AG10803 (cell line): ENCODE data around the gene IL1RL1.

ENCODE experiments used
- DNase-seq: peaks from one replicate; pipeline ENCODE4 v3.0.0; 2010; ENCODE audit warnings: low read depth
- H3K4me3 ChIP-seq: 2 replicates; pipeline ENCODE4 v1.5.1; 2011; ENCODE audit warnings: mild to moderate bottlenecking, low read length, control low read depth
- TF ChIP-seq, protein P1 (sequence below): conservative IDR thresholded peaks from 2 replicates; pipeline ENCODE4 v1.5.1; 2011; ENCODE audit warnings: mild to moderate bottlenecking, low read length, control low read depth, inconsistent platforms

The IL1RL1 gene

DNA sequence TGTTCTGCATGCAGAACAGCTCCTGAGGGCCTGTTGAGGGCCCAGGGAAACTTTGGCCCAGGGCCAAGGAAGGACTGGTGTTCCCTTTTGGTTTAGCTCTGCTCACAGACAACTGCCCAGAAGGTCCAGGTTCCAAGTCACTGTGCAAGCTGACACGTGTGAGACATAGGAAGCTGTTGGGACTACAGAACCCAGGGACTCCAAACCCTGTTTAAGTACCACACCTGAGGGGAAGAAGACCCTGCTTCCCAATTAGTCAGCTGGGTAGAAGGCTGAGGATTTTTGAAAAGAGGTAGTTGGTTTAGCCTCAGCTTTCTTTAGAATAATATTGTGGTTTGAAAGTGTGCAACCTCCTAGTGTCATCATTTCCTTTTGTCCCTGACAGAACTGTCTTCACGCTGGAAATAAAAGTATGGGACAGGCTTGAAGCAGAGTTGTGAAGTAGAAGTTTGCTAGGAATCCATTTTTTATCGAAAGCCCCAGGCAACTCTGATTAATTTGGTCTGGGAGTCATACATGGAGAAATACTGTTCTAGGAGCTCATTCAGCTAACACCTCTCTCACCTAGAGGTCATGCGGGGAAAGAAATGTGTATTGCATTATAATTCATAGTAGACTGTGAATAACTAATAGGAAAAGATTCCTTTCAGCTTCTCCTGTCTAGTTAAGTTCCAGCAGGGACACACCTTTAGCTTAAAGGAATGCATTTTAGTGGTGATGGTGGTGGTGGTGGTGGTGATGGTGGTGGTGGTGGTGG is 19.9 kb upstream of the IL1RL1 start:
- no peak overlapping the region for H3K4me3 ChIP-seq
- DNase-seq, result no peak
- TF ChIP-seq, protein P1, sequence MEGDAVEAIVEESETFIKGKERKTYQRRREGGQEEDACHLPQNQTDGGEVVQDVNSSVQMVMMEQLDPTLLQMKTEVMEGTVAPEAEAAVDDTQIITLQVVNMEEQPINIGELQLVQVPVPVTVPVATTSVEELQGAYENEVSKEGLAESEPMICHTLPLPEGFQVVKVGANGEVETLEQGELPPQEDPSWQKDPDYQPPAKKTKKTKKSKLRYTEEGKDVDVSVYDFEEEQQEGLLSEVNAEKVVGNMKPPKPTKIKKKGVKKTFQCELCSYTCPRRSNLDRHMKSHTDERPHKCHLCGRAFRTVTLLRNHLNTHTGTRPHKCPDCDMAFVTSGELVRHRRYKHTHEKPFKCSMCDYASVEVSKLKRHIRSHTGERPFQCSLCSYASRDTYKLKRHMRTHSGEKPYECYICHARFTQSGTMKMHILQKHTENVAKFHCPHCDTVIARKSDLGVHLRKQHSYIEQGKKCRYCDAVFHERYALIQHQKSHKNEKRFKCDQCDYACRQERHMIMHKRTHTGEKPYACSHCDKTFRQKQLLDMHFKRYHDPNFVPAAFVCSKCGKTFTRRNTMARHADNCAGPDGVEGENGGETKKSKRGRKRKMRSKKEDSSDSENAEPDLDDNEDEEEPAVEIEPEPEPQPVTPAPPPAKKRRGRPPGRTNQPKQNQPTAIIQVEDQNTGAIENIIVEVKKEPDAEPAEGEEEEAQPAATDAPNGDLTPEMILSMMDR, result no peak

DNA sequence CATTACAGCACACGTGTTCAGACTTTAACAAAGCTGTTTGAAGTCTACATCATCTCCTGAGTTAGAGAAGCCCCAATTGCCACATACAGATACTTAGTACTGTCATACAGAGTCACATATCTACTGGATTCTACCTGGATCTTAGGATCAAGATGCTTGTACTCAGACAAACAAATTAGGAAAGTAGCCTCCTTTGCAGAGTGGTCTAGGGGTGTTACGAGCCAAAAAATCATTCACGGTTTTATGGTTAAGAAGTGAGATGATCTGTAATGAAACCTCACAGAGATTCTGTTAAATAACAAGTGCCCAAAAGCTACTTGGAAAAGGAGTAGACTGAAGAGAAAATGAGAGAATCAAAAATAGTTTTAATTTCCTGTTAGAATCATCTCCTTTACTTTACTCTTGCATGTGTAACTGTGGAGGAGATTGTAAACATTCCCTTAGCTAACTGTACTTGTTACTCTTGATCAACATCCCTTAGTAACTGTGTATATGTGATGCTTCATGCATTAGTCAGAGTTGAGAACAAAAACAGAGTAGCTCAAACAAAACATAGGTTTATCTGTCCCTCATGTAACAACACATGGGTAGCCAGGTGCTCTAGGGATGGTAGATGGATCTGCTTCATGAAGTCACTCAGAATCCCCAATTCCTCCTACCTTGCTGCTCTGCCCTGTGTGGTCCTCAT is 16.4 kb upstream of the IL1RL1 start:
- DNase-seq, result peak; percentile 8
- TF ChIP-seq, protein P1, result no peak
- no peak overlapping the region for H3K4me3 ChIP-seq

DNA sequence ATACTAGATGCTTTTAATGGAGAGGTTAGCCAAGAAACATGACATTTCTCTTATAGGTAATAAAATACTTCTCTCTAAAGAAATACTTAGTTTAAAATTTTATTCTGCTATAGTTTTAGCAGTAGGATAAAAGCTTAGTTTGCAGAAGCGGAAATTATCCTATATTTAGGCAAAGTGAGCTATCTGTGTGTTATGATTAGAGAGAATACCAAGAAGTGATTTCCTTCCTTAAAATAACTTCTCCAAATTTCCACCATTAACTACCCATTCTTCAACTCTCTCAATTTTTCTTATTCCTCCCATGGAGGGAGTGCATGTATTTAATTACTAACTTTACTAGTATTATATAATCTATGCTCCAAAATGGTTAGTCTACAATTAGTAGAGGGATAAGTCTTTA is 15.8 kb upstream of the IL1RL1 start:
- H3K4me3 ChIP-seq, result no peak overlapping the region
- DNase-seq, result no peak
- TF ChIP-seq, protein P1, result no peak

DNA sequence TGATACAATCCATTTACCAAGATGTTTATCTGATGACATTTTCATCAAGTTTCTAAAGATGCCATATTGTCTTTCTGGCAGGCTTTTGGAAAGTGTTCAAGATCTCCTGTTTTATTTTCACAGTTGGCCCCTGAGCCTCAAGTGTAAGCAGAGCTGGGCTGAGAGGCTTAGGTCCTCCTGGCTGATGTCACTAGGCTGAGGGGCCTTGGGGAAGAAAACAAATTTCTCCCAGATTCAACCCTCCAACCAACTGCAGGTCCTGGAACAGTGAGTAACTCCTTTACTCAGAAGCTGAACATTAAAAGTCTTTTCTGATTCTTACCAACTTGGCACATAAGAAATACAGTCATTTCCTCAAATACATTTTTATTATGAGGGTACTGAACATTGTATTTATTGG is 14.9 kb upstream of the IL1RL1 start:
- TF ChIP-seq, protein P1, result no peak

DNA sequence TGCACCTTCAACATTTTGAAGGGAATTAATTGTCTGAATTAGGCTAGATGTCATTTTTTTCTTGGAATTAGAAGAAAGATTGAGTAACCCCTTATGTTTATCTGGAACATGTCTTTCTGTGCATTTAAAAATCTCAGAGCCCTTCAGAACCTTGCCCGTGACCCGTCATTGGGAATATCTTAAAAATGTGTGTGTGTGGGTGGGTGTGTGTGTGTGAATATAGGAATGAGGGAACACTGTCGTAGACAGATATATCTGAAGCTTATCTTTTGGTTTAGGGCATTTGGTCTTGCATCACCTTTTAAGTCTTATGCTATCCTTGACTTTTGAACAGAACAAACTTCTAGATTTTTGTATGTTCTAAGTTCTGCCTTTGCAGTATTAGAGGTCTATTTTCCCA is 13.5 kb upstream of the IL1RL1 start:
- TF ChIP-seq, protein P1, result no peak
- DNase-seq, result no peak
- no peak overlapping the region for H3K4me3 ChIP-seq

More for the DNA sequence above, 14.9 kb upstream of the IL1RL1 start:
- DNase-seq, result no peak
- no peak overlapping the region for H3K4me3 ChIP-seq

DNA sequence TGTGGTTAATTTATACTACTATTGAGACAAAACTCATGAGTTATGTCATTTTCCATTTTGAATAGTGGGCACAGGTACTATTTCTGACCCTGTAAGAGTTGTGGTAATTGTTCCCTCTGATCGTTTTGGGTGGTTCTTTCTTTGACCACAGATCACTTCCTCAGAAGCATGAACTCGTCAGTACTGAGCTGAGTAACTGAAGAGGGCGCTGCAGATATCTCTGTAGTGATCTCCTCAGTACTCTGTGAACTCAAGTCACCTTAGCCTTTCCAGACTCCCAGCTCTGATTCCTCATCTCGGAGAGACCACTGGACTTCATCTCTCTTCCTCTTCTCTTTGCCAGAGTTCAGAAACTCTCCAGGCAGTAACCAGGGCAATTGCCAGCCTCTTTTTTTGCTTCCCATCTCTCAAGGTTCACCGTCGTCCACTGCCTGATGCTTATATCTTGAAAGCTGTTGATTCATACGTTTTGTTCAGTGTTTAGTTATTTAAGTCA is 9.4 kb upstream of the IL1RL1 start:
- TF ChIP-seq, protein P1, result no peak
- no peak overlapping the region for H3K4me3 ChIP-seq
- no peak for DNase-seq

DNA sequence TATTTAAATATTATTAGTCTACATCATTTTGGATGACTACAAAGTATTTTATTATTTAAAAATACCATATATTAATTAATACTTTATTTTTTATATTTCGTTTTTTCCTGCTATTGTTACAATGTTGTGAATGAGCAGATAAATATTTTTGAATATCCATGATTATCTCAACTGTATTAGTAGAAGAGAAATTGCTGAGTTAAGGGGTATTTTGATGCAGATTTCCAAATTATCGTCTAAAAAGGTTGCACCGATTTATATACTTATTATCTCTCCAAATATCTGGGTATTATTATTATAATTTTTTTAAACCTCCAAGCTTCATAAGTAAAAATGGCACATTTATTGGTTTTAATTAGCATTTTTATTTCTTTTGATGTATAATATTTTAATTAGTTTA is 8.9 kb upstream of the IL1RL1 start:
- no peak for DNase-seq
- TF ChIP-seq, protein P1, result no peak
- no peak overlapping the region for H3K4me3 ChIP-seq
